Measurements from ENCODE around the gene WNT7B.
A peak's percentile ranks its signal among the peaks of the same experiment; 100 is the strongest.
"Not testable (repeated sequence)": the region's sequence is repeated elsewhere in the genome, so short reads cannot be mapped to it uniquely, and the experiment has no call there.

Gene WNT7B

GRCh38 chr22:46007848-46008261 is 30.9 kb upstream of the WNT7B start:
- DNase-seq: no peak

- DNase-seq: no peak
Observed at GRCh38 chr22:46007003-46007847, 30.3 kb upstream of the WNT7B start.

- peak; percentile 74 to 88 for DNase-seq
Observed at GRCh38 chr22:46006379-46007002, 29.5 kb upstream of the WNT7B start.

- not testable (repeated sequence) for DNase-seq
Observed at GRCh38 chr22:46005116-46005705, 28.2 kb upstream of the WNT7B start.

- no peak for DNase-seq
Observed at GRCh38 chr22:46004105-46004866, 27.3 kb upstream of the WNT7B start.

GRCh38 chr22:46003271-46004091 is 26.5 kb upstream of the WNT7B start:
- no peak for DNase-seq

GRCh38 chr22:46002757-46003270 is 25.9 kb upstream of the WNT7B start:
- DNase-seq: no peak

GRCh38 chr22:46001426-46002106 is 24.6 kb upstream of the WNT7B start:
- DNase-seq: no peak

- DNase-seq: no peak
Observed at GRCh38 chr22:46001046-46001425, 24.1 kb upstream of the WNT7B start.

- DNase-seq: no peak
Observed at GRCh38 chr22:46000081-46001027, 23.4 kb upstream of the WNT7B start.

- DNase-seq: no peak
Observed at GRCh38 chr22:45999379-45999971, 22.5 kb upstream of the WNT7B start.

GRCh38 chr22:45998638-45999378 is 21.8 kb upstream of the WNT7B start:
- DNase-seq: no peak

GRCh38 chr22:45997777-45998637 is 21.0 kb upstream of the WNT7B start:
- no peak for DNase-seq

- DNase-seq: no peak
Observed at GRCh38 chr22:45997077-45997776, 20.3 kb upstream of the WNT7B start.

- no peak for DNase-seq
Observed at GRCh38 chr22:45996241-45997076, 19.5 kb upstream of the WNT7B start.

GRCh38 chr22:45995405-45996101 is 18.6 kb upstream of the WNT7B start:
- DNase-seq: no peak
